GM21515 (cell line): Measurements from ENCODE around the gene STK32B.

ENCODE experiments used
- ATAC-seq: cut with Tn5 transposase; IDR thresholded peaks from one replicate; pipeline ENCODE4 v1.9.1; 2021; ENCODE audit not compliant: unreplicated experiment

The STK32B gene

DNA sequence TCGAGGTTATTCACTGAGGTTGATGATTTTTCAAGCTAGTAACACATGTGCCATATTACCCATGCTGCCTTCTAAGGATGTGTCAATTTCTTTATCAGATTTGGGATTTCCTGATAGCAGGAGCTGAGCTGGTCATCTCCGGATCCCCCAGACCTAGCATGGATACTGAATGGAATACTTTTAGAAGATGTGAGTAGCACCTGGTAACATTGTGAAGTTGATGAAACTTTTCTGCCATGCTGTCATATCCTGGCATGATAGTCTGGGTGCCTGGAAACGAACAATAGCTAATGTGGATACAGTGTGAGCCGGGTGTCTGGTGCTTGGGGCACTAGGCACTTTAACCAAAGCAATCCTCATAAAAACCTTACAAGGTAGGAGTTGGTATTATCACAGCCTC lies 21.1 kb upstream of the STK32B start:
- no peak for ATAC-seq

DNA sequence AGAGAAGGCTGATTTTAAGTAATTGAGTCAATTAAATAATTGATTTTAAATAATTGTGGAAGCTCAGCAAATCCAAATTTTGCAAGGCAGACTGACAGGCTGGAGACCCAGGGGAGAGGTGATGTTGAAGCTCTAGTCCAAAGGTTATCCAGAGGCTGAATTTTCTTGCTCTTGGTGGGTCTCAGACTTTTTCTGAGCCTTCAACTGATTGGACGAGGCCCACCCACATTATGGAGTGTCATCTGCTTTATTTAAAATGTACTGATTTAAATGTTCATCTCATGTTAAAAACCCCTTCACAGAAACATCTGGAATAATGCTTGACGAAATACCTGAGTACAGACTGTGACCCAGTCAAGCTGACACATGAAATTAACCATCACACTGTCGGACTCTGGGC lies 20.4 kb upstream of the STK32B start:
- no peak for ATAC-seq

DNA sequence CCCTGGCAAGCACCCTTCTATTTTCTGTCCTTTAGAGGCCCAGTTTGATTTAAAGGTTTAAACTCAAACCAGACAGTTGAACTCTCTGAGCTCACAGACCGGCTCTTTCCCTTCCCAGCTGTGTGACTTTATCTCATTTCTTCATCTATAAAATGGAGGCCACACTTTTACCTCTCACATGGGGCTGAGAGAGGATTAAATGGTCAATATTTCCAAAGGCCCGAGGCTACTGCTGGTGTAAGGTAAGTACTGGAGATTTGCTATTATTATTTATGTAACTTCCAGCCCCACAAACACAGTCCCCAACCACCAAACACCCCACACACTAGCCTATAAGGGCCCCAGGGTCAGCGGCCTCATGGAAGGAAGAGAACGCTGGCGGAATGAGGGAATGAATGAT lies 18.5 kb upstream of the STK32B start:
- ATAC-seq, result no peak

DNA sequence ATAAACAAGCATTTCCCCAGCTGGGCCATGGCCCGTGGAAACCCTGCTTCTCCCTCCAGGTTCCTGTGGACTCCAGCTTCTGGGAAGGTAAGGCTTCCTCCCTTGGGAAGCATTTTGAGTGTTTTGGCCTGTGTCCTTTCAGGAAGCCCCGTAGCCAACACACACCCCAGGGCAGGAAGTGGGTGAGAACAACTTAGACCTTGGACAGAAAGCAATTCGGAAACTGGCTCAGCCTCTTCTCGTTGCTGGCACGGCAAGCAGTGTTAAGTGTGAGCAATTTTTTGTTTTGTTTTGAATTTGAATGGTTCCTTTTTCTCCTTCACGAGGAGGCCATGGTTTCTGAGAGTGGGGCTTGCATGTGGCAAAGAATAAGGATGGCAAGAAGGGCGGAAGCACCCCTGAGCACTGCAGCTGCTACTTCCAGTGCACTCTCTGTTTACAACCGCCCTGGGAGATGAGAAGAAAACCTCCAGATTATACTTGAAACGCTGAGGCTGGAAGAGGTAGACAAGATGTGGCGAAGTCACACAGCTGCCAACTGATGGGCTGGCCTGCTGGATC lies 17.9 kb upstream of the STK32B start:
- ATAC-seq, result no peak

DNA sequence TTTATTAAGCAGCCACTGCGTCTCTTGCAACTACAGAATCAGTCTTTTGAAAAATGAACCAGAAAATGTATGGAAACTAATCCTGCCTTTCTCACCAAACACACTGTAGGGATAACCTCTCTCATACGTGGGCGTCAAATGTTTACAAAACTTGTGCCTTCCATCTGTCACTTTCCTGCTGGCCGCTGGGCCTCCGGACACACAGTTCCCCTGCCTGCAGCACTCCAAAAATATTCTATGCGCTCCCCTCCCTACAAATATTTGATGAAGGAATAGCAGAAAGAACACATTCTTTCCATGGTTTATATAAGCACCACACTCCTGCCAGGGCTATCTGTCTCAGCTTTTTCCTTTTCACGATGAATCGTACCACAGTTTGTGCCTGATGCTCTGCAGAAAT lies 17.1 kb upstream of the STK32B start:
- ATAC-seq, result no peak

DNA sequence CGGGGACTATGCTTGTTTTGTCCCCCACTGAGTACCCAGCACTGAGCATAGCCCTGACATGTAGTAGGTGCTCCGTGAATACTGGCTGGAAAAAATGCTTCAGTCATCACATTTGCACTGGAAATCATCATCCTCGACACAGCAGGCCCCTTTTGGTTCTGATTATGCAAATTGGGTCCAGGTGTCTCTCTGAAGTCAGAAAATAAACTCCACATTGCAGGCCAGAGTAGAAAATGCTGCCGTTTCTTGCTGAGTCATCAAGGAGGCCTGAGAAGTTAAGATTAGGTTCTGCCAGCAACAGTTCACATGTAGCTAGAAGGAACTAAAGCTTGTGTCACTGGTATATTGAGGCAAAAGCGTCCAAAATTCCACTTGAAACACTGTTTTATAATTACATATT lies 15.0 kb upstream of the STK32B start:
- ATAC-seq, result no peak

DNA sequence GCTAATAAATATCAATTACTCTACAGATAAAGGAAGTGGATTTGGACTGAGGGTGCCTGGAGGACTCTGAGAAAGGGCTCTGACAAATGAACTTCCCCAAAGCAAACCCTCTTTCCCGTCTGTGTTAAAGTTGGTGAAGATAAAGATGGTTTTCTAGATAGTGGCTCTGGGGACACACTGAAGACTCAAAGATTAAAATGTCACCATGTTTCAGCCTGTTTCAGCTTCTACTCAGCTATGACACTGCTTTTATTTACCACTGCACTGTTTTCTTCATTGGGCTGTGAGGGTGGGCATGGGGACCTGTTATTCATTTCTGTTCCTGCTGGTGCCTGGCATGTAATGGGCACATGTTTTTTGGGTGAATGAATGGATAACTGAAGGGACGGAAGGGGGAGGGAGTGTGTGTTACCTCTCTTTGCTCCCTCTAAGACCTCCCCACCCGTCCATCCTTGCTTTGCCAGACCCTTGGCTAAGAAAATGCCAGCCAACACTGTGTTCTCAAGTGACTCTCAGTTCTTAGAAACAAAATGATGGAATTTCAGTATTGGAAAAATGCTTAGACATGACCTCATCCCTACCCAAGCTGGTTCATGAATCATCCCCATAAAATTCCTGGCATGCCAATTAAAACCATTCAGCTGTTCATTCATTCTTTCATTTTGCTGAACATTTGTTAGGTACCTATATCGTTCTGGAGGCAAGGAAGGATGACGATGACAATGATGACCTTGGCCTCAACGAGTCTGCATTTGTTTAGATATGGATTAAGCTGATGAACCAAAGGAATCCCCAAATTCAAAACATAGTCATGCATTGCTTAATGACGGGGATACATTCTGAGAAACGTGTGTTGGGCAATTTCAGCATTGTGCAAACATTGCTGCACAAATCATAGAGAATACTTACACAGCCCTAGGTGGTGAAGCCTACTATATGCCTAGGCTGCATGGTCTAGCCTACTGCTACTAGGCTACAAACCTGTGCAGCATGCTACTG lies 13.4 kb upstream of the STK32B start:
- ATAC-seq, result no peak

DNA sequence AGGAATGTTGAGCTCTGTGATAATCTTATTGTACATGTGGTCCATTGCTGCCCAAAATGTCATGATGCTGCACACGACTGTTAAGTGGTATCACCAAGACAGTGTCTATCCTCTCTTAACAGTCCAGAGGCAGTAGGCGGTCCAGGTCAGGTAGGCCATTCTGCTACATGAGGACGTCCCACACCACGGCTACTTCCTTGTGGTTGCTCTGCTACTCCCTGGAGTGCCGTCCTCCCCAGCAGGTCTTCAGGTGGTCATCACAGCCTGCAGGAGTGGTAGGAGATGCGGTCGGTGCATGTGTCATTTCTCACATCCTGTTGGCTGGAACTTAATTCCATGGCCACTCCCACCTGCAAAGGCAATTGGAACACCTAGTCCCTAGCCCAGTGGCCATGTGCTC lies 11.5 kb upstream of the STK32B start:
- ATAC-seq, result no peak

DNA sequence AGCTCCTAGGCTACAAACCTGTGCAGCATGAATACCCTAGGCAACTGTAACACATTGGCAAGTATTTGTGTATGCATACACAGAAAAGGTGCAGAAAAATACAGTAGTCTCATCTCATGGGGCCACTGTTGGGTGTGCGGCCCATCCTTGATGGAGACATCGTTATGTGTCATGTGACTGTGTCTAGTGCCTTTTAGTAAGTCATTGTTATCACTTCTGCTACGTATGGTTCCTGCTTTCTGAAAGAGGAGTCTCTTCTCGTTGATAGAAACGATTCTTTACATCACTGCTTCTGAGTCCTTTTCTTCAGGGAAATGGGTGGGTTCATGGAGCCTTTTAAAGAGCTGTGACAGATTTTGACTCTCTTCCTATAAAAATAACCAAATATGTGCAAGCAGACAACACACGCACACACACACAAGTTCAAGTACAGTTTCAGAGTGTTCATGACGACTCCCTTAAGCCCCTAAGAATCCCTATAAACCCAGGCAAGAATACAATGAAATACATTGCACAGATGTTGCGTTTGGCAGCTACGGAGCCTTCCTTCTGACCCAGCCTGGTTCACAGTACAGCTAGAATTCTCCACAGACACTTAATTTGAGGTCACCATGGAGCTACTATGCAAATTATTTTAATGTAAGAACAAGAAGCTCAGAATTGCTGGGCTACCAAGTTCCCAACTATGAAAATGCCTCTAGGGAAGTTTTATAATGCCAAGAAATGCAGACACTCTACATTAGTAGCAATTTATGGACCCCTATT lies 10.2 kb upstream of the STK32B start:
- no peak for ATAC-seq

DNA sequence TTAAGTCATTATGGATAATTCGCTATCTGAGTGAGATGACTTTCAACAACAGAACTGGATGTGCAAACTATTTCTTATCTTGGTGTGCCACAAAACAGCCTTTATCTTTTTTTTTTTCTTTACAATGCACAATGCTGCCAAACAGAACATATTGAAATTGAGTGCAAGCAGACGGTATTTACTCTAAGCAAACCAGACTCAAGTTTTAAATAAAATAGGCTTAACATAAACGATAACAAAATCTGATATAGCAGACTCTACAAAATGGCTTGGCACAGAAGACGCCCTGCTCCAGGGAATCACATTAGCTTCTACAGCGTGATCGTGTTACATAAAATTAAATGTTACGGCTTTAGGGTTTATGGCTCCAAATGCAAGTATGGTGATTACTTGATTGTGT lies 9.6 kb upstream of the STK32B start:
- no peak for ATAC-seq

DNA sequence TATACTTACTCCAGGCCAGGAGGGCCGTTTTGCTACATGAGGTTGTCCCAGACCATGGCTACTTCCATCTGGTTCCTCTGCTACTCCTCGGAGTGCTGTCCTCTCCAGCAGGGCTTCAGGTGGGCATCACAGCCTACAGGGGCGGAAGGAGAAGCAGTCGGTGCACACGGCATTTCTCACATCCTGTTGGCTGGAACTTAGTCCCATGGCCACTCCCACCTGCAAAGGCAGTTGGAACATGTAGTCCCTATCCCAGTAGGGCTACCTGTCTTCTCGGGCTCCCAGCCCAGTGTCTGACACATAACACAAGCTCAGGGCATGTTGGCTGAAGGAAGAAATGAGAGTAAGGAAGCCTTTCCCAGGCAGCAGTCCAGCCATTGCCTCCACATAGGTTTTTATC lies 7.7 kb upstream of the STK32B start:
- ATAC-seq, result no peak

DNA sequence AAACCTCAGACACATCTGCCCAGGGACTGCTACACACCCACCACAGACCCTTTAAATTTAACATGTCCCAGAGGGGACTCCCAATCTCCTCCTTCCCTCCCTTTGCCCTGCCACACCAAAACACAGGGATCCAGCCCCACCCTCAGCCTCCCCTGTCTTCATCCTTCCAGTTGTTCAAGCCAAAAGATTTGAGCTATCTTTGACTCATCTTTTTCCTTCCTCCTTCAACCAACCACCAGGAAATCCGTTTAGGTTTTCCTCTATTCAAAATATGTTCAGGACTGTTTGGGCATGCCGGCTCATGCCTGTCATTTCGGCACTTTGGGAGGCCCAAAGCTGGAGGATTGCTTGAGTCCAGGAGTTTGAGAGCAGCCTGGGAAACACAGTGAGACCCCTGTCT lies 6.9 kb upstream of the STK32B start:
- ATAC-seq, result no peak

DNA sequence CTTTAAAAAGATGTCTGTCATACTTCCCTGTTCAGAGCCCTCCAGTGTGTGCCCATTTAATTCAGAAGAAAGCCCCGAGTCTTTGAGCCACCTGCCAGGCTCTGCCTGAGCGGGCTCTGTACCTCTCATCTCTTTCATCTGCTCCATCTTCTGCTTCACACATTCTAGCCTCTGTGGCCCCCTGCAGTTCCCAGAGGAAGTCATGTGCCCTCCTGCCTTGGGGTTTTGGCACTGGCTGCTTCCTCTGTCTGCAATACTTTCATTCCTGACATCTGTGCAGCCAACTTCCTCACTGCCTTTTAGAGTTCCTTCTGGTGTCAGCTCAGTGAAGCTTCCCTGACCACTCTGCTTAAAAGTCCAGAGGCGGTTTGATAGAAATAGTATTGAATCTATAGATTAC lies 6.2 kb upstream of the STK32B start:
- ATAC-seq, result no peak

DNA sequence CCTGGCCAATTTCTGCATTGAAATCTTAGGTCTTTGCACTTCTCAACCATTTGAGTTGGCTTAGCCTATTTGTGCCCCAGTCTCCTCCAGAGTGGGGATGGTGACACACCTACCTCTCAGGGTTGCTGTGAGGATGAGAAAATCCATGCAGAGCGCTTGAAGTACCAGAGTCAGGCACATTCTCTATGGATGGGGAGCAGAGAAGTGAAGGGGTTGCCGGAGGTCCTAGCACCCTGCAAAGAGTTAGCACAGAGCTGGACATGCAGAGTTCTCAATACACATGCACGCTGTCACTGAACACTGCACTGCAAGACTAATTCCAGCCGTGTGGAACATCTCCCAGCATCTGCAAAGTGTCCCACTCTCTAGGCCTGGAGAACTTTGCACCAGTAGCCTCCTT lies 2.6 kb upstream of the STK32B start:
- no peak for ATAC-seq

DNA sequence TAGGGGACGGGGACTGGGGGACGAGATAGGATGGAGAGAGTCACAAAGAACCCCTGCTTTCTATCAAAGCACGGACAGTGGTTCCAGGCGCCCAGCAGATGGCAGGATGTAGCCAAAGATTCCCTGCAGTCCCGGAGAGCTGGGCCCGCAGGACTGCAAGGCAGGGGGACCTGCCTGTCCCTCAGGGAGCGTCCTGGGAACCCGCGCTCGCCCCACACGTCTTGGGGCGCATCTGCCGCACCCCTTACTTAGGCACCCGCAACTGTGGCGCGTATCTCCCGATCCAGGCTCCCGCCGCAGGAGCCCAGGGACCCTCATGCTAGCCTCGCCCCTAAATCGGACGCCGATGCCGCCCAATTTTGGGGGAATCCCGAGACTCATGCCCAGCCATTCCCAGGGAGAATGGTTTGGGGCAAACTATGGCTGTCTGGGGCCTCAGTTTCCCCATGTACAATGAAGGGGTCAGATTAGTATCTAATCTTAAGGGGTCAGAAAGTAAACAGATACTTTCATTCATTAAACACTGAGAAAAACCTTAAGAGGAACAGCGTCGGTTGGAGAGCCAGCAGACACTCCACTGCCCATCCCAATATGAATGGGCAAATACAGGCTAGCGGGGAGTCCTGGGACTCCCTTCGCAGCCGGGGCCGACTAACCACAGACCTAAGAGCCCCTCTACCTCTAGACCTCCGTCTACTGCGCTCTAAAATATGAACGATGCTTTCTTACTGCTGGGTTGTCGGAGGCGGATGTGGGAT lies 581 bp upstream of the STK32B start:
- no peak for ATAC-seq

DNA sequence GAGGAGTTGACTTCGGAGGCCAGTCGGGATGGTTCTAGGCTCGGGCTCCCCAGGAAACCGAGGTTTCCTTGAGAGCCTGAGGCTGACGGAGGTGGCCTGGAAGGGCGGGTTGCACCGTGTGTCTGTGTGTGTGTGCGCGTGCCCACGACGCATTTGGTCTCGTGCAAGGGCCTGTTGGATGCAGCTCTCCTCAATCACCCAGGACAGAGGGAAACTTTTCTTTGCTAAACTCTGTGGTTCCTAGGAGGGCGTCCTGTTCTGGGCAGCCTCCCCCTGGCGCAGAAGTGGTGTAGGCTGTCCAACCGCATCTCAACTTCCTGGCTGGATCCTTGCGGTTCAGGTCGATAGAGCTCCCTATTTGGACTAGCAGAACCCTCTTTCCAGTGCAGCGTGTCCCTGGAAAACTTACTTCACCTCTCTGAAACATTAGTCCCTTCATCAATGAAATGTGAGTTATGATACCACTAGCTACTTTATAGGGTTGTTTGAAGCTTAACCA lies 973 bp downstream of the STK32B start:
- ATAC-seq, result no peak

DNA sequence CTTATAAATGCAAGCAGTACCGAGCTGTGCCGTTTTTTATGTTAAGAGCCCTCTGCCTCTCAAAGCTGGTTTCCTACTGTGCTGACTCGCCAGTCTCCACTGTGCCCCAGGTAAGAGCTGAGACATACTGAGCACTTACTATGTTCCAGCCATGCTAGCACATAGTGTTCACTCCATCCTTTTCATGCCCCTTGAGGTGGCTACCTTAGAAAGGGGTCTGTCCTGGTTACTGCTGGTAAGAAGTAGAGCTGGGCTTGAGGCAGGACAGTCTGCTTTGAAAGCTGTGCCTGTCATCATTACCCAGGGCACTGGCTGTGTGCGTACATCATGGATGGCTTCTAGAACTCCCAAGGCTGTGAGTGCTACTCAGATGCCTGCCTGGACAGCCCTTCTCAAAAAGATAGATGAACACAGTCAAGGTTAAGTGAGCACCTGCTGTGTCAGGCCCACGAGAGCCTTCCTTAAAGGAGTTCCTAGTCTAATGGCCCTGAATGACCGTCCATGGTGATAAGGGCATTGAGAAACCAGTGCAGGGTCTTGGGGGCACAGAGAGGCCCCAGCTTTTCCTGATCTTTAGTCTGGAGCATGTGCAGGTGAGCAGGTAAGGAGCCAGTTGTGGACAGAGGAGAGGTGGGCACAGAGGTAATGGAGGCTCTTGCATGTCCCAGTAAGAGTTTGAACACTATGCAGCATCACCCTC lies 1.6 kb downstream of the STK32B start:
- ATAC-seq, result no peak

DNA sequence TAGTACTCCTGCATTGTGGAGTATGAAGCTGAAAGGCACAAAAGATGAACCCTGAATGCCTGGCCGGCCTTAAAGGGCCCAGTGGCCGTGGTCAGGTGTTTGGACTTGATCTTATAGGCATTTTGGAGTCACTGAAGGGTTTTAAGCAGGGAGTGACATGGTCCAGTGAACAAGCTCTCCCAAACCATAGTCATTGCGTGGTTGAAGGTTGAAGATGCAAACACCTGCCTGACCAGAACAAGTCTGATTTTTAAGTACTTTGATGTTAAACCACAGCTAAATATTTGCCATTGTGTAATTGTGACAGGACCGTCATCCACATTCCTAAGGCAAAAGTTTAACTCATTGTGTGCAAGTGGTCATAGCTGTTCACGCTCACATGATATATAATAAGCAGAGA lies 3.3 kb downstream of the STK32B start:
- no peak for ATAC-seq

DNA sequence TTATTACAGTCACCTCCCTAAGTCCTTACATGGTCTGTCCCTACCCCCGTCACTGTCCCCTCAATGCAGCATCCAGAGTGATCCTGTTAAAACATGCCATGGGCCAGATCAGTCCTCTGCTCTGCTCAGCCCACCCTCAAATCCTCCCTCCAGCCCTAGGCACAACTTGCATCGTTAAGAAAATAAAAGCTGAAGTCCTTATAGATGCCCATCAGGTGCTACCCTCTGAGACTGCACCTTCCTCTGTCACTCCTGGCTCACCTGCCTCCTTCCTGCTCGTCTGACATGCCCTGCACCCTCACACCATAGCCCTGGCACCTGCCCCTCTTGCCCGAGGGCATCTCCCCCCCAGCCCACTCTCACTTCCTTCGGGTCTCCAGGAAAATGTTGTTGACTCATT lies 4.1 kb downstream of the STK32B start:
- no peak for ATAC-seq

DNA sequence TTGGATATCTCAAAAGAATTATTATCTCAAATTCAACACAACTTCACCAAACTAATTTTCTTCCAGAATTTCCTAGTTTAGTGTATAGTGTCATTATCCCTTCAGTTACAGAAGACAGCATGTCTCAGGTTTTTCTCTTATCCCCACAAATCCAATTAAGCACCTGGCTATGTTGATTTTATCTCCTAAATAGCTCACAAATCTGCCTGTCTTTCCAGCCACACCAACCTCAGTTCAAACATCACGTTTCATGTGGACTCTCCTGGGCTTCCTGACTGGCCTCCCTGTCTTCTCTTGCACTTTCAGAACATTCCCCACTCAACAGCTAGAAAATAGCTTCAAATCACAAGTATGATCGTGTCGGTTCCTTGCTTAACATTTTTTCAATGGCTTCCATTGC lies 14.8 kb downstream of the STK32B start:
- no peak for ATAC-seq
